ENCODE measurements around the gene NTSR2.

The NTSR2 gene

DNA sequence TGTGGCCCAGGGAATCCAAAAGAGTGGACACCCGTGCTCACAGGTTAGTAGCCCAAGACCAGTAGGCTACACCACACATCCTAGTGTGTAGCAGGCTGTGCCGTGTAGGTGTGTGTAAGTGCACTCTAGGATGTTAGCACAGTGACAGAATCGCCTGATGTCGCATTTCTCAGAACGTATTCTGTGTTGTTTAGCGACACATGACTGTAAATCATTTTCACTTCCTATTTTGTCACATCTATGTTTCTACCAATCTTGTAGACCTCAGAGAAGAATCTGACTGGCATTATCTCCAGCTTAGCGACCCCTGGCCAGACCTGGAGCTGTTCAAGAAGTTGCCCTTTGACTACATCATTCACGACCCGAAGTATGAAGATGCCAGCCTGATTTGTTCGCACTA is 45.1 kb downstream of the NTSR2 start:
- no peak for DNase-seq

DNA sequence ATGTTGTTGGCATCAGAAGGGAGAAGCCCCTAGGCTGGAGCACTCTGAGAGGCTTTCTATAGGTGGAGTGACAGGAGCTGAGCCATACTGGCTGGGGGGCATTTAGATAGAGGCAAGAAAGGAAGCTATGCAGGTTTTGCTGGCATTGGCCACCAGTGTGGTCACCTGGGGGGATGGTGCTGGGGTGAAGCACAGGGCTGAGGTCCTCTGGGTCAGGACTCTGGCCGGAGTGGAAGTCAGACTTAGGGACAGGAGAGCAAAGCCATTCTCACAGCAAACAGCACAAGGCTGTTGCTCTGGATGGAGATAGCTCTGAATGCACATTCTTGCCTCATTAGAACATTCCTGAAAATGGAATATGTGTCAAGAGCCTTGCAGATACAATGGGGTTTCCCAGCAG is 47.4 kb downstream of the NTSR2 start:
- DNase-seq: no peak

DNA sequence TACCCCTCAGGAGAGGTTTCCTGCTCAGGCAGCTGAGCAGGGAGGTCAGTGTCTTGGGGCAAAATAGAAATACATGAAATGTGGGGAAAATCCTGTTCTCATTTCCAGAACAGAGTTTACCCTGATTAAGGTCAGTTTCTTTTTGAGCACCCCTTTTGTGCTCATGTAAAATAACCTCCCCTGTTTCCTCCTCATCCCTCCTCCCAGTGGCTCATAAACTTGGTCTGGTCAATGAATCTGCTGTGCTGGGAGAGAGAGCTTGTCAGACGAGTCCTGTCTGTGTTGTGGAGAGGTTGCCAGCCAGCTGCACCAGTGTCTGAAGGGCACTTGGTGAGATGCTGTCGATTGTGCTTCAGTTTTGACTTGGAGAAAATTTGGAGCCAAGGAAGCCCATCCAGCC is 48.6 kb downstream of the NTSR2 start:
- DNase-seq: no peak

DNA sequence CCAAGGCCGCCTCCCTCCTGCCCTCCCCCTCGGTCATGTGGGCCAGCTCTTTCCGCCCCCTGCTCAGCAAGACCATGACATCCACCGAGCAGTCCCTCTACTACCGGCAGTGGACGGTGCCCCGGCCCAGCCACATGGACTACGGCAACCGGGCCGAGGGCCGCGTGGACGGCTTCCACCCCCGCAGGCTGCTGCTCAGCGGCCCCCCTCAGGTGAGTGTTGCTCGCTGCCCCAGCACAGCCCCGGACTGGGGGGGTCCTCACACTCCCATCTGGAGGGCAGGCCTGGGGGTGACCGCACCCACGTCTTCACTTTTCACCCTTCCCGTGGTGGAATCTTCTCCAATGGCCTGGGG is 51.3 kb downstream of the NTSR2 start:
- no peak for DNase-seq

DNA sequence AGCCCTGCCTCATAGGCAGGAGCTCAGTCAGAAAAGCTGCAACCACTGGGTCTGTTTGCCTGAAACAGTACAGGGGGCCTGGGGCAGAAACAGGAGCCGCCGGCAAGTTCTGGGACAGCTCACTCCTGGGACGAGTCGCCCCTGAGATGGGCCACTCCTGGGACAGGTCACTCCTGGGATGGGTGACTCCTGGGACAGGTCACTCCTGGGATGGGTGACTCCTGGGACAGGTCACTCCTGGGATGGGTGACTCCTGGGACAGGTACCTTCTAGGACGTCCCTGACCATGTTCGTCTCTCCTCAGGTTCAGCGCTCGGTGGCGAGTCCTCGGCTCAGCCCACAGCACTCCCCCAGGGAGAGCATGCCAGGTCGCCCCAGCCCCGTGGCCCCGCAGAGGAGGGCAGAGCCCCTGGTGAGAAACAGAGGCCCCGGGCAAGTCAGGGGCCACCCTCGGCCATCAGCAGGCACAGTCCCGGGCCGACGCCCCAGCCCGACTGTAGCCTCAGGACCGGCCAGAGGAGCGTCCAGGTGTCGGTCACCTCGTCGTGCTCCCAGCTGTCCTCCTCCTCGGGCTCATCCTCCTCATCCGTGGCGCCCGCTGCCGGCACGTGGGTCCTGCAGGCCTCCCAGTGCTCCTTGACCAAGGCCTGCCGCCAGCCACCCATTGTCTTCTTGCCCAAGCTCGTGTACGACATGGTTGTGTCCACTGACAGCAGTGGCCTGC is 51.8 kb downstream of the NTSR2 start:
- DNase-seq: no peak

DNA sequence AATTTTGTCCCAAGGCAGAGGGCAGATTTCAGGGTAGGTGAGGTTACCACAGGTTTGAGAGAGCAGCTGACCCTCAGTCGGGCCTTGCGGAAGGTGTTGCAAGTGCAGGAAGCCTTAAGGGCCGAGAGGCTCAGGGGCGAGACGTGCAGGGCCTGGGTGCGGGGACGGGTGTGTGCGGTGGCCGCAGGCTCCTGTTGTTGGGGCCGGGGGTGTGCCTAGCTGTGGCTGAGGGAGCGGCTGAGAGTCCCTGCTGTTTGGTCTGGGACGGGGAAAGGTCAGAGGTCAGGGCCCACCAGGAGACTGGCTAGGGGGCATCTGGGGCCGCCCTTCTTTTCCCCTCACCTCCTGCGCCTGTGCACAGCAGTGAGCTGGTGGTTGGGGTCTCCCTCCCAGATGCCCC is 52.5 kb downstream of the NTSR2 start:
- no peak for DNase-seq

DNA sequence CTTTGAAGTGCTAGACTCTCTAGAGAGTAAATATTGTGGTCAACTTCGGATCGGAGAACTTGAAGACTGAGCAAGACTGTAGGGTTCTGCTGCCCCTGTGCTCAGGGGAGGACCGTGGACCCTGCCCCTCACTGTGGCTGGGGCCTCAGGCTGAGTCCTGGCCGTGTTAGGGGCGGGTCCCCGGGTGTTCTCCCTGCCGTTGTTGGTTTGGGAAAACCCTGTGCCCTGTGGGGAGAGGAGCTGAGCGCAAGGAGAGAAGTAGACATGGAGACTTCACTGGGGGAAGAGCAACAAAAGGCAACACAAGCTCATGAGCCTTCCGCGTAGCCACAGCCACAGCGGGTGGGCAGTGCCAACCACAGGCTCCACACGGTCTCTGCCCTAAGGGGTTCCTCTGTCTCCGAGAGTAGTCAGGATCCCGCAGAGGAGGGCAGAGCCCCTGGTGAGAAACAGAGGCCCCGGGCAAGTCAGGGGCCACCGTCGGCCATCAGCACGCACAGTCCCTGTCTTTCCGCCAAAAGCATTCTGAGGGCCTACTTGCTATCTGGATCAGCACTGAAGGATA is 53.1 kb downstream of the NTSR2 start:
- DNase-seq: no peak

DNA sequence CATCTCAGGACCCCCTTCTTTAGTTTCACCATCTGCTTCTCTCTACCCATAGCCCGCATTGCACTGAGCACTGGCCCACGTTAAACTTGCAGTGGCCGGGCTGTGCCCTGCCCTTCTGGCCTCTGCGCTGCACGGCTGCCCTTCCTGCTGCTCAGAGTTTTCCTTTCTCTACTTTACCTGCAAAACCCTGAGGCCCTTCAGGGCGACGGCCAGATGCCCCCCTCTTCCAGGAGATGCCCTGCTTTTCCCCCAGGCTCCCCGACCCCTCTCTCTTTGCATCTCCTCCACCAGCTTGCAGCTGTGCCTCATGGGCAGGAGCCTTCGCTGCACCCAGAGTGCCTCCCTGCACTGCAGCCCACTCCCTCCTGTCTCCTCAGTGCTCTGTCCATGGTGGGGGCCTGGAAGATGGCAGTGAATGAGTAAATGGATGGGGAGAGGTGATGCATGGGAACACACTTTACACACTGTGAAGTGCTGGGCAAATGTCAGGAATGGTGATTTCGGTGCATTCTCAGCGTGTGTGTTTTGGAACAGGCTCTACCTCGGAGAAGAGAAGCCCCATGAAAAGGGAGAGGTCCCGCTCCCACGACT is 53.8 kb downstream of the NTSR2 start:
- DNase-seq: no peak

DNA sequence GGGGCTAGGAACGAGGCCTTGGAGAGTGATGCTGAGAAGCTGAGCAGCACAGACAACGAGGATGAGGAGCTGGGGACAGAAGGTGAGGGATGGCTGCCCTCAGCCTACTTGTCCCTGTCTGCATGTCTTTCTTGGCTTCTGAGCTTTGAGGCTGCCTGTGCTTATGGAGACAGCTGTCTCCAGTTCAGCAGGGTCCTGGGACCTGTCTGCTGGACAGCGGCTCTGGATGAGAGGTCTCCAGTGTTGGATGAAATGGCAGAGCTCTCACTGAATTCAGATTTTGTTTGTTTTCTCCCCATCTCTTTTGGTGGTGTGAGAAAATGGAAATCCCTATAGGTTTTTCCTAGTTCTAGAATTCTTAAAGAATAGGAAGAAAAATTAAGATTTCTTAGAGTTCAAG is 54.8 kb downstream of the NTSR2 start:
- no peak for DNase-seq

DNA sequence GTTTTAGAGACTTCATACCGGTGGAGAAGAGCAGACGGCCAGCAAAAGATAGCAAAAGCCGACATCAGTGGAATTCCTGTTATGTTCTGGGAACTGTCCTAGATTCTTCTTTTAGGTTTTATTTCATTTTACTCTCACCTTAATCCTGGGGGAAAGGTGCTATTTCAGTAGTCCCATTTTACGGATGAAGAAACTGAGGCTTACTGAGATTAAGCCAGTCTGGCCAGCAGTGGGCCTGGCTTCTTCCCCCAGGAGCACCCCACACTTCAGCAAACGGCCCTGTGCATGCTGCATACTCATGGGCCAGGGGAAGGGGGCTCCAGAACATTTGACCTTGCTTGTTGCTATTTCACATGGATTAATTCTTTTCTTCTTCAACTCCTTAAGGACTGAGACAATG is 56.7 kb downstream of the NTSR2 start:
- no peak for DNase-seq

DNA sequence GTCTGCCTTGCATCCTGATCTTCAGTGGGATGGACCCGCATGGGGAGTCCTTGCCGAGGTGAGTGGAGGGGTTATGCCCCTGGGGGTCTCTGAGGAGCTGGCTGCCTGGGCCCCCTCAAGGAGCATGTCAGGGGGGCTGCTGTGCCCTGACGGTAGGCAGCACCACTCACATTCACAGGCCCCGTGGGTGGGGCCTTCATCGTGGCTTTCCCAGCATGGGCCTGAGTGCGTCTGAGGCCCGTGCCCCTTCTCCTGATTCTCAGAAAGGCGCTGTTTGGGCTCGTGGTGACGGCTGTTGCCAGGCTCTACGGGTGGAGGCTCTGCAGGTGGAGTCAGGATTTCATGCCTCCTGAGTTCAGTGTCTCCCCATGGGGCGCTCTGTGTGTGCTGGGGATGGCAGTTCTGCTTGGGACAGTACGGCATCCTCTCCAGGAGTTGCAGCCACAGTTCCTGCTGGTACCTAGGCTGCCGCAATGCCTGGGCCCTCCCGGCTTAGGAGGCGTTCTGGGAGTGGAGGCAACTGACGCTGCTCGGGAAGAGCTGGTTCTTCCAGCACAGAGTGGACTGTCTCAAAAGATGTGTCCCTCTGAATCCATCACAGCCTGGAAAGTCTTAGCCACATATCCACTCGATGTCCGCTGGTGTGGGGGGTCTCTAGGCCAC is 57.3 kb downstream of the NTSR2 start:
- no peak for DNase-seq

DNA sequence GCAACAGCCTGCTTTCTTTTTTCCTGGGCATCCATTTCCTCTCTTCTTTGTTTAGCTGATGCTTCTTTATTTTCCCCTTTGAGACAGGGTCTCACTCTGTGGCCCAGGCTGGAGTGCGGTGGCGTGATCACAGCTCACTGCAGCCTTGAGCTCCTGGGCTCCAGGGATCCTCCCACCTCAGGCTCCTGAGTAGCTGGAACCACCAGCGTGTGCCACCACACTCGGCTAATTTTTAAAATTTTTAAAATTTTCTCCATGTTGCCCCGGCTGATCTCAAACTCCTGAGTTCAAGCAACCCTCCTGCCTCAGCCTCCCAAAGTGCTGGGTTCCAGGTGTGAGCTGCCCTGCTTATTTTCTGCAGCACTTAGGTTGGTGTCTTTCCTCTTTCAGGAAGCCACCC is 58.7 kb downstream of the NTSR2 start:
- no peak for DNase-seq

DNA sequence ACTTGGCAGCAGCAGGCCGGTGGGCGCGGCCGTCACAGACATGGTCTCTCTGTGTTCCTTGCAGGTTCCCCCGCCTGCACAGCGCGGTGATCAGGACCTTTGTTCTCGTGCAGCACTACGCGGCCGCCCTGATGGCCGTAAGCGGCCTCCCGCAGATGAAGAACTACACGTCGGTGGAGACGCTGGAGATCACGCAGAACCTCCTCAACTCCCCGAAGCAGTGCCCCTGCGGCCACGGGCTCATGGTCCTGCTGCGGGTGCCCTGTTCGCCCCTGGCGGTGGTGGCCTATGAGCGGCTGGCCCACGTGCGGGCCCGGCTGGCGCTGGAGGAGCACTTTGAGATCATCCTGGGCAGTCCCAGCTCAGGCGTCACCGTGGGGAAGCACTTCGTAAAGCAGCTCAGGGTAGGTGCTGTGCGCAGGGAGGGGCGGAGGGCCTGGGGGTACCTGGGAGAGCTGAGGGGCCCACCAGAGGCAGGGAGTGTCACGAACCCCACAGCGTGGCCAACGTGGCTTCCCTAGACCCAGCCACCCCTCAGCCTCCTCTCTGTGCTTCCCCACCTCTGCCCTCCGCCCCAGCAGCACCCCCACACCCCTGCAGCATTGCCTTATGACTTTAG is 59.3 kb downstream of the NTSR2 start:
- DNase-seq: no peak

Measured in CD4-positive, alpha-beta T cell treated with Interleukin-1 beta for 1 hour (primary cell).